ENCODE results near the gene PLEKHG4B.

Gene PLEKHG4B

DNA sequence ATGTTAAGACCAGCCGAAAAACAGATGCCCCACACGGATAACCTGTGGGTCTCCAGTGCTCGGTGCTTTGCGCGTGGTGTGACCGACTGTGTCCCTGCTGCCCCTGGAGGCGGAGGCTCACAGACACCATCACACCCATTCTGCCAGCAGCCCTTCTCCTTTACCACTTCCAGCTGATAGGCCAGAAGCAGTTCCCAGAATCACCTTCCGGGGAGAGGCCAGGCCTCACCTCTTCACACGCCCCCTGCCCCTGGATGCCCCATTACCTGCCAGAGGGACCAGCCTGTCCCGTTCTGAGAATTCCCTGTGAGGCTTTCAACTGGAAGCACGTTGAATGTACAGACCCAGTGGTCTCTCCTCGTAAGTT is 77.7 kb downstream of the PLEKHG4B start:
- DNase-seq (ENCODE audit: low spot score), result no peak

DNA sequence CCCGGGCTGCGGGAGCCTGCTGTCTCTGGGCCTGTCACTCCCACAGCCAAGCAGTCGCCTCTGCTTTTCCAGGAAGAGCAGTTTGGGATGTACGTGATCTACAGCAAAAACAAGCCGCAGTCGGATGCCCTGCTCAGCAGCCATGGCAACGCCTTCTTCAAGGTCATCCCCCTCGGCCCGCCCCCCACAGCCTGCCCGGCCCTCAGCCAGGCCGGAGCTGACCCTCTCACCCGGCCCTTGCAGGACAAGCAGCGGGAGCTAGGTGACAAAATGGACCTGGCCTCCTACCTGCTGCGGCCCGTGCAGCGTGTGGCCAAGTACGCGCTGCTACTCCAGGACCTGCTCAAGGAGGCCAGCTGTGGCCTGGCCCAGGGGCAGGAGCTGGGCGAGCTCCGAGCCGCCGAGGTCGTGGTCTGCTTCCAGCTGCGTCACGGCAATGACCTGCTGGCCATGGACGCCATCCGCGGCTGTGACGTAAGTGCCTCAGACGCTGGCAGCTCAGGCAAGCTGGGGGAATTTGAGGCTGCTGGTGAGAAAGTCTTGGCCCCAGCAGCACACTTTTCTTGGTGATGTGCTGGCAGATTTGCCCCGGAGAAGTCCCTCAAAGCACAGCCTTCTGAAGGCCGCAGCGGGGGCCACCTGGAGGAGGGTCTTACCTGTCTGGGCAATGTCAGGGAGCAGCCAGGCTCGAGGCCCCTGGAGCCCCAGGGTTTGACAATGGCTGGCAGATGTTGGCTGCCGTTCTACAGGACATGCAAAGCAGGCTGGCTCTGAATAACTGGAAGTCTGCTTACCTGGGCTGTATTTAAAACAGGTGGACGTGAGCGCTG is 79.2 kb downstream of the PLEKHG4B start:
- no peak for DNase-seq (ENCODE audit: low spot score)

DNA sequence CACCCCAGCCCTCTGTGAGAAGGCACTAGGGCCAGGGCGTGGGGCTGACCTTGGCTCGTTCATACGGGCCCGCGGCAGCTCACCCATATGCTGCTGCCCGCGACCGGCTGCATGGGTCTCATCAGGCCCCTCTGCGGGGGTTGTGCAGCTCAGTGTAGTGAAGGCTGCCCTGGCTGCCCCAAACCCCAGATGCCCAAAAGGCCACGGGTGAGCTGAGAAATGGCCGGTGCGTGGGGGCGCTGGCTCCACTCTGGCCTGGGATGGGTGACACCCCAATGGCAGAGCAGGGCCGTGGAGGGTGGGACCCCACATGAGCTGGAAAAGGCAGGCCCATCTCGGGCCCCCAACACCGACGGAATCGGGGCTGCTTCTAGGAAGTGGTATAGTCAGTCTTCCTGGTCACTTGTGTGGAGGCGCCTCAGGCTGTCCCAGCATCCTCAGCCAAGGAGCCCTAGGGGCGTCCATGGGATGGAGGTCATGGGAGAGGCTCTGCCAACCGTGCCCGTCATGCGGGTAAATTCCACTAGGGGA is 79.9 kb downstream of the PLEKHG4B start:
- no peak for DNase-seq (ENCODE audit: low spot score)

- no peak for DNase-seq (ENCODE audit: low spot score)
These were observed 80.5 kb downstream of the PLEKHG4B start for GRCh38 chr5:172421-172820.

DNA sequence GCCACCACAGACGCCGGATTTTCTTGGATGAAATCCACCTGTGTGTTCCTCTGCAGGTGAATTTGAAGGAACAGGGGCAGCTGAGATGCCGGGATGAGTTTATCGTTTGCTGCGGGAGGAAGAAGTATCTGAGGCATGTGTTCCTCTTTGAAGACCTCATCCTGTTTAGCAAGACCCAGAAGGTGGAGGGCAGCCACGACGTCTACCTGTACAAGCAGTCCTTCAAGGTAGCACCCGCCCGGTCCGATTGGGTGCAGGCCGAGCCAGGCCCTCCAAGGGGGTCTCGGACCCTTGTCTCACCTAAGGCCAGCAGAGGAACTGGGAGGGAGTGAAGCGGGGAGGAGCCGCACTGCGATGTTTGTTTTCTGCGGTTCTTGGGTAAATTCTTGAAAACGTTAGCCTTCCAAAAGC is 80.9 kb downstream of the PLEKHG4B start:
- no peak for DNase-seq (ENCODE audit: low spot score)

DNA sequence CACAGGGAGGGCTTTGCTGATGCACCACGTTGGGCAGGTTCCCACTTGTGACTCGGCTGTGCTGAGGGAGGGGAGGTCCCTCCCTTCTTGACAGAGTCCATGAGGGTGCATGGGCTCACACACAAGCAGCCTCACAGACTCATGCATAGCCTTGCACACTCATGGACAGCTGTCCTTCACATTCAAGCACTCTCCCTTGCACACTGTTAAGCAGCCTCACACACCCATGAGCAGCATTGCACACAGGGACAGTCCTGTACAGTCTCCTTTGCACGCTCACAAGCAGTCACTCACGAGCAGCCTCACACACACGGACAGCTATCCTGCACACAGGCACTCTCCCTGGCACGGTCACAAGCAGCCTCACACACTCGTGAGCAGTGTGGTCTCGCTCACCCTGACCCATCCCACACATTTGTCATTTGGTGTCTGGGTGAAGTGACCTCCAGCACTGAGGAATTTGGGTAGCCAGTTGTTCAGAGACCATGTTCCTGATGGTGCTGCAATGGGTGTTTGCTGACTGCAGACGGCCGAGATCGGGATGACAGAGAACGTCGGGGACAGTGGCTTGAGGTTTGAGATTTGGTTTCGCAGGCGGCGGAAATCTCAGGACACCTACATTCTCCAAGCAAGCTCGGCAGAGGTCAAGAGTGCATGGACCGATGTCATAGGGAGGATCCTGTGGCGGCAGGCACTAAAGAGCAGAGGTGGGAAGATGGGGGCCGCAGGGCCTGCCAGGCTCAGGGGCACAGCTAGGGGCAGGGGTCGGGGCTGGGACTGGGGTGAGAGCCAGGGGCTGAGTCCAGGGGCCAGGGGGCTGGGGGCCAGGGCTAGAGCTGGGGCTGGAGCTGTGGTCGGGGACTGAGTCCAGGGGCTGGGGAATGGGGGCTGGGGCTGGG is 81.7 kb downstream of the PLEKHG4B start:
- no peak for DNase-seq (ENCODE audit: low spot score)

DNA sequence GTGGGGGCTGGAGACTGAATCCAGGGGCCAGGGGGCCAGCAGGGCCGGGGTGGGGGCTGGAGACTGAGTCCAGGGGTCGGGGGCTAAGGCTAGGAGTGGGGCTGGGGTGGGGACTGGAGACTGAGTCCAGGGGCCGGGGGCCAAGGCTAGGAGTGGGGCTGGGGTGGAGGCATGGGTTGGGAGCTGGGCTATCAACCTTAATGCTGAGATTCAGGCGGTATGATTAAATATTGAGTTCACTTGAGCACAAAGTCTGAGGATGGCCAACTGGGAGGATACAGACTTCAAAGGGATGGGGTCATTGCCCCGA is 82.3 kb downstream of the PLEKHG4B start:
- DNase-seq (ENCODE audit: low spot score), result no peak

DNA sequence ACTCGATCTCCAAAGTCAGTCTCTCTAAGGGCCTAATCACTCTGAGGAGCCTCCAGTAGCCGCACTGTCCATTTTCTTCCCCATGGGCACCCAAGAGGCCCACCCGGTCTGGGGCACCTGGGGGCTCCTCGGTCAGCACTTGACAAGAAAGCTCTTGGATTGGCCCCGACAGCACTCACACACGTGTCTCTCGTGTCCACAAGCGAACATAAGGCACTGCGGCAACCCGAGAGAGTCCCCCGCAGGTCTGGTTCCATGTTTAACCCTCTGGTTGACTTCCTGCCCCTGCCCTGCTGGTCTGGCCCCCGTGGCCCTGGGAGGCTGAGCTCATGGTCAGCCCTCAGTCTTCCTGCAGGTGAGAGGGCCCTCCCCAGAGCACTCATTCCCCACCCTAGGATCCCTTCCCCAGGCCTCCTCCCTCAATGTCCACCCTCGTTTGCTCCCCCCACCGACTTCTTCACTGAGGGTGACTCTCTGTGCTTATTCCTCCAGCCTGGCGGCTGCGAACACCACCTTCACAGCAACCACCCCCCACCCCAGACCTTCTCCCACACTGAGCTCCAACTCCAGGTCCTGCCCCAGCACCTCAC is 83.0 kb downstream of the PLEKHG4B start:
- DNase-seq (ENCODE audit: low spot score), result no peak

DNA sequence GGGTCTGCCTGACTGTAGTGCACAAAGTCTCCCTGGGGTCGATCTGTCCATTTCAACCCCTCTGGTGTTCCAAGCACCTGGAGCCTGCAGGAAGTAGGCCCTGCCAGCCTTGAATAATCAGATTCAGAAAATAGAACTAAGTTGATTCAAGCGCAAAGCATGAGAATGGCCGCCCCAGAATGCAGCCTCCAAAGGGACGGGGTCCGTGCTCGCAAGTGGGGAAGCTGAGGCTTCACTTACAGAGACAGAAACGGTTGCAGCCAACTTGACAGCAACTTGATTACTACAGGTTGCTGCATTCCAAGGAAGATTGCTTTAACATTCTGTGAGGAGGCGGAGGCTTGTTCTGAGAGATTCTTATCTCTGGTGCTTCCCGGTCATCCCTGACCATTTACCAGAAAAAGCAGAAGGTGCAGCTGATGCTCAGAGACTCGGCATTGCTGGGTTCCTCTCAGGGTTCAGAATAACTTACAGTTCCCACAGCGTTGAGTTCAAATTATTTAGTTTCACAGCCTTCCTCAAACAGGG is 84.4 kb downstream of the PLEKHG4B start:
- no peak for DNase-seq (ENCODE audit: low spot score)

- DNase-seq (ENCODE audit: low spot score), result no peak
These were observed 86.1 kb downstream of the PLEKHG4B start for GRCh38 chr5:178110-178509.

DNA sequence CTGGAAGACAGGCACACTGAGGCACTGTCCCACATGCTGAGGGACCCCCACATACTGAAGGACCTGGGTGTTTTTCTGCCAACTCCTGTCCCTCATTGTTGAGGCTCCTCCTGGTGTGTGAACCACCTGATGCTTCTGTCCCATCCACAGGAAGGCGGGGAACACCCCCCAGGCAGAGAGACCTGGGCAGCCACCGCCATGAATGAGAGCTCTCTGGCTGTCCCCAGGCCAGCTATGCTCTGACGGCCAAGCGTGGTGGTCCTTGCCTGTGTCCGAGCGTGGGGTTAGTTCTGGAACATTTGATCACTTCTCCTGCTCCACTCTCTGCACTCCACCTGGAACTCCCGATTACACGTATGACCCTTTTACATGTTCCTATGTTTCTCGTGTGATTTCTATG is 87.4 kb downstream of the PLEKHG4B start:
- DNase-seq (ENCODE audit: low spot score), result no peak

- no peak for DNase-seq (ENCODE audit: low spot score)
These were observed 88.4 kb downstream of the PLEKHG4B start for GRCh38 chr5:180286-180918.

GRCh38 chr5:181160-181559 is 89.2 kb downstream of the PLEKHG4B start:
- DNase-seq (ENCODE audit: low spot score), result no peak

- no peak for DNase-seq (ENCODE audit: low spot score)
These were observed 89.6 kb downstream of the PLEKHG4B start for GRCh38 chr5:181566-181965.

DNA sequence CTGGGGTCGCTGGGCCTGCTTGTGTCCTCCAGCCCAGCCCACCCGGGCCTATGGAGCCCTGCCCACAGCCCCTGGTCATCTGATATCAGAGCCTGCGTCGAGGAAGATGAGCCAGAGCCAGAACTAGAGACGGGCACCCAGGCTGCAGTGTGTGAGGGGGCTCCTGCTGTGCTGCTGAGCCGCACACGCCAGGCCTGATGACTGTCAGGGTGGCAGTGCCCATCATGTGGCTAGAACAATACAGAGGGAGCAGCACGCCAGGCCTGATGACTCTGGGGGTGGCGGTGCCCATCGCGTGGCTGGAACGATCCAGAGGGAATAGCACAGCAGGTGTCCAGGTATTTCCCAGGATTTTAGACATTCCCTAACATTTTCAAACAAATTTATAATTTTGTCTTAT is 90.2 kb downstream of the PLEKHG4B start:
- DNase-seq (ENCODE audit: low spot score), result no peak

DNA sequence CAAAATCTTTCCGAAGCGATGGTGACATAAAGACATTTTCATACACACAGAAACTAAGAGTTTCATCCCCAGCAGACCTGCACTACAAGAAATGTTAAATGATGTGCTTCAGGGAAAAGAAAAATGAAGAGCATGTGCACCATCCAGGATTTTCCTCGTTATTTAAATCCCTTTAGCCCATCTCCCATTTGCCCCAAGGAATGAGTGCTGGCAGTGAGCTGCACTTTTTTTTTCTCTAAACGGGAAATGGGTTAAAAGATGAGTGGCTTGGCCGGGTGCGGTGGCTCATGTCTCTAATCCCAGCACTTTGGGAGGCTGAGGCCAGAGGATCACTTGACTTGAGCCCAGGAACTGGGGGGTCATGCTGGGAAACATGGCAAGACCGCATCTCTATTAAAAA is 92.5 kb downstream of the PLEKHG4B start:
- no peak for DNase-seq (ENCODE audit: low spot score)

DNA sequence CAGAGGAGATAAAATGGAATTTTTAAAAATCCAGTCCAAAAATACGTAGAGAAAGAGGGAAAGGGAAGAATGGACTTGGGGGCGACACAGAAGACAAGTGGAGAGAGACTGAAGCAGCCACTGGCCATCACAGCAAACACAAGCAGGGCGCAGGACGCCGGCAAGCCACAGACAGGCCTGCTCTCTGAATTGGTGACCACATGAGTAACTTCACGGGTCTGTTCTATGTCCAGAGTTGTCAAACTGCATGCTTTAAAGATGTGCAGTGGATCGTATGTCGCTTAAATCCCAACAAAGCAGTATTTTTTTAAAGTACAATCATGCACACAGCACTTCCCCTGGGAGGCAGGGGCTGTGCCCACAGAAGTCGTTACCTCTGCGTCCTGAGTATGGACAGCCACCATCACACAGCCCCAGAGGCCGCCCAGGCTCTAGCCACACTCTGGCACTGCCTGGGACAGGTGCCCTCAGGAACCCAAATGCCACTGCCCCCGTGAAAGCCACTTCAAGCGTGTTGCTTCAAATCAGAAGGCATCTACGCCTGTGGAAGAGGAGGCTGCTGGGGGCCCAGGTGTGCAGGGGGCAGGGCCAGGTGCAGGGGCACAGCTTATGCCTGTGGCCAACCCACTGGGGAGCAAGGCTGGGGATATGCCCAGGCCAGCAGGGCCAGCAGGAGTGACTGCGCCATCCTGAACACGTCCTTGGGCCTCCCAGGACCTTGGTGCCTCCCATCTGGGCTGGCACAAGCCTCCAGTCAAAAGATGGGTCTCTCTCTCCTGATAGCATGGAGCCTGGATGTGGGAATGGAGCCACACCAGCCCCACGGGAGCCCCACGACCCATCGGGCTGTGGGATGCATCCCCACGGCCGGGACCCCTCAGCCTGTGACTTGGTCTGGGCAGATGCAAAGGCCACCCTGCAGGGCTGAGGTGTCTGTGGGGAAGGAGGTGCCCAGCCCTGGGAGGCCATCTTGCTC is 93.4 kb downstream of the PLEKHG4B start:
- no peak for DNase-seq (ENCODE audit: low spot score)

DNA sequence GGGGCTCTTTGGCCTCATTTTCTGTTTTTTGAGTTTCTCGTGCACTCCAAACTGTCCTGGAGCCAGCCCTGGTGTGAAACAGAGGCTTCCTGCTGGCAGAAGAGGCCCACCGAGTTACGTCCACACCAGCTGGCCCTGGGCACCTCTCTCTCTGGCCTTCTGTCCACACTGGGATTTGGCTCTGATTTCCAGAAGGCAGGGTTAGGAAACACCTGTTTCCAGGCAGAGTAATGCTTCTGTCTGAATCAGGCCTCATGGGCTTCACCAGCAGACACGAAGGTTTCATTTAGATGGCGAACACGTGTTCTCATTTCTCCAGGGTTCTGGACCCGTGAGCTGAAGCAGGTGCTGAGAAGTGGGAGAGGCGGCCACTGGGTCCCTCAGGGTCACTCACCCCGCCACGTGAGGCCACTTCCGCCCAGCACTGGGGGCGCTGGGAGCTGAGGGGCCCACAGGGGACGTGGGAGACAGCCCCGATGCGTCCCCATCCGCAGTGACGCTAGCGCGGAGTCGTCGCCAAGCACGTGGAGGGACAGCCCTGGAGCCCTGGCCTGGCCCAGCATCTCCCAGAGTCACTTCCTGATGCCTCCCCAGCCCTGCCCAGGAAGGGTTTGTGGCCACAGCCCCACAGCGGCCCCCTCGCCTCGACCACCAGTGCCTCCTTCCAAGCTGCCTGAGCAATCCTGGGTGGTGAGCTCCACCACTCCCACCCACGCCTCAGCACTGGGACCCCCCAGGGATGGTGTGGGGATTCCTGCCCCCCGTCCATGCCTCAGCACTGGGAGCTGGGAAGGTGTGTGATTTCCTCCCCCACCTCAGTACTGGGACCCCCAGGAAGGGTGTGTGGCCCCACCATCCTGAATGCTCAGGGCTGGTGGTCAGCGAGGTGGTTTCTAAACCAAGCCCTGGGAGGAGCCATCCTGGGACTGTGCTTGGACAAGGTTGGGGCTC is 94.4 kb downstream of the PLEKHG4B start:
- no peak for DNase-seq (ENCODE audit: low spot score)

GRCh38 chr5:187042-187431 is 95.1 kb downstream of the PLEKHG4B start:
- DNase-seq (ENCODE audit: low spot score), result no peak

Data from HuH-7.5 (cell line).